CD4-positive, alpha-beta T cell treated with Interleukin-21 for 1 hour (primary cell): Measurements from ENCODE around the gene MRPS23.

Experiments
- DNase-seq: peaks from one replicate; pipeline ENCODE4 v3.0.0-alpha.2; 2020

MRPS23 gene

DNA sequence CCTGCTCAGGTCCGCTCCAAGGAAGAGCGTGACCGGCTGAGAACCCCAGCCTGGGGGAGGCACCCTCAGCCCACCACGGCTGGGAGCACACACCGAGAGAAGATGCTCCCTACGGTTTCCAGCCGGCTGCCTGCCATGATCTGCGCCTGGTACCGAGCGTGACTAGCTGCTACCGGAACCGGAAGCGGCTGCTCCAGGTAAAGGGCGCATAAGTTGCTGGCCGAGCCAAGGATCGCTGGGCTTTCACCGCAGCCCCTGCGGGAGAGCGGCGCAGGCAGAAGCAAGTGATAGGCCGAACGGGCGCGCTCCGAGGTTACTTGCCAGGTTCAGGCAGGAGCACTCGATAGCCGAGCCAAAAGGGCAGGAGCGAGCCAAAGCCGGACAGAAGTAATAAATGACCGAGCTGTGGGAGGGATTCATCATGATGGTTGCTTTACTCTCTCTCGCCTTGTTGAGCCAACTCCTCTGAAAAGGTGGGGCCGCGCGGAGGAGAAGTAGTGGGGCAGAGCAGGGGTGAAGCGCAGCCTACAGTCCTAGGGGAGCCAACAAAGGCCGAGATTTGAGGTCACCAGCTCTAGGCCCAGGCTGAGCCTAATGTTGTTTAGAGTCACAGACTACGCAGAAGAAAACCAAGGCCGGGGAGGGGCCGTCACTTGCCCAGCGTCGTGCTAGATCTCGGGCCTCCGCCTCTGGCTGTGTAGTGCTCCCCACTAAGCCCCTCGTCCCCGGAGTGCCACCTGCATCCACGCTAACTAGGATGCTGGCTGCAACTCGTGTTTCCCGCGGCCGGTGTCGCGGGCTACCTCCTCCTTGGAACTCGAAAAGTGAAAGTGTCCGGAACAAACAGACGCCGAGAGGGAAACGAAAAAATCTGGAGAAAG is at the start of gene MRPS23:
MRPS23 (minus strand) TSS at position 171 of the 881 bp plus-strand sequence; CDS start at position 137, 34 bp downstream.
- DNase-seq: peak; percentile 97

DNA sequence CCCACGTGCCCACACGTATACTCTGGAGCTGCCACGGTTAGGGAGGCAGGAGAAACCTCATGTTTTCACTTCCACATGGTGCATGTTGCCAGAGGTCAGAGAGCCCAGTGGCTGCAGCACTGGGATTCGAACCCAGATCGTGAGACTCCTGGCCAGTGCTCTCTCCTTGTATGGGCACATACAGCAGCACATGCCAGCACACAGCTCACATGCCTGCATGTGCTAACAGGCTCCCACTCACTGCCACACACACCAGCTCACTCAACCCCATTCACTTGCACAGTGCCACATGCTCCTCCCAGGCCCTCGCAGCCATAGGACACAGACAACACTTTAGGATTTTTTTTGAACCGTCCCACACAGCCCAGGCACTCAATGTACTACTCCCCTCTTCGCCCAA is 49.5 kb upstream of the MRPS23 start:
- DNase-seq: no peak

DNA sequence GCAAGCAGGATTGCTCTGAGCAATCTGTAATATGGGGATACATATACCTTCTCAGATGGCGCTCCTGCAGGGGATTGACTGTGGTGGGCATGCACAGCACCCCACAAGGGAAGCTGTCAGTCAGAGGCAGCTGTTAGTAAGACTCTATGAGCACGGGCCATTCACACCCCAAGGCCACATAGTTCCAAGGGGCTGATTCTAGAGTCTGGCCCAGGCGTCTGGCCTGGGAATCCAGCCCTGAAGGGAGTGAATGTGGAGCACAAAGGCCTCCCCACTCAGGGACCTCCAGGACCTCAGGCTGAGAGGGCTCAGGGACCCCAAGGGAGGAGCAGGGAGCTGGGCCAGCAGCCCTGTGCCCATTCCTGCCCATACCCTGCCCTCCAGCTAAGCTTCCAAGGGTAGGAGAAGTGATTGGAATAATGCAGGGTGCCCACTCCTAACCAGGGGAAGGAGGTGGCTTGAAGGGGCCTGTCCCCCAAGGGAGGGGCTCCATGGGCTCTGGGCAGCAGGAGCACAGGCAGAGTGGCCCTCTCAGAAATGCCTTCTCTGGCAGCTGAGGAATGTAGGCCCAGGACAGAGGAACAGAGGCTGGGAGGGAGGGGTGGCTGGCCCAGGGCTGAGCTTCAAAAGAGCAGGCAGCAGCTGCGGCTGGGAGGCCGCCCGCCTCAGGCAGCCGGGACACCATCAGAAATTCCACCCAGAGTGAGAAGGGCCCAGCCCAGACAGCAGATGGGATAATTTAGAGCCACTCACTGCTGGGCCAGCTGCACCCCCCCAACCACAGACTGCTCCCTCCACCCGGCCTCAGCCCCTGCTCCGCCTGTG is 48.9 kb upstream of the MRPS23 start:
- no peak for DNase-seq

DNA sequence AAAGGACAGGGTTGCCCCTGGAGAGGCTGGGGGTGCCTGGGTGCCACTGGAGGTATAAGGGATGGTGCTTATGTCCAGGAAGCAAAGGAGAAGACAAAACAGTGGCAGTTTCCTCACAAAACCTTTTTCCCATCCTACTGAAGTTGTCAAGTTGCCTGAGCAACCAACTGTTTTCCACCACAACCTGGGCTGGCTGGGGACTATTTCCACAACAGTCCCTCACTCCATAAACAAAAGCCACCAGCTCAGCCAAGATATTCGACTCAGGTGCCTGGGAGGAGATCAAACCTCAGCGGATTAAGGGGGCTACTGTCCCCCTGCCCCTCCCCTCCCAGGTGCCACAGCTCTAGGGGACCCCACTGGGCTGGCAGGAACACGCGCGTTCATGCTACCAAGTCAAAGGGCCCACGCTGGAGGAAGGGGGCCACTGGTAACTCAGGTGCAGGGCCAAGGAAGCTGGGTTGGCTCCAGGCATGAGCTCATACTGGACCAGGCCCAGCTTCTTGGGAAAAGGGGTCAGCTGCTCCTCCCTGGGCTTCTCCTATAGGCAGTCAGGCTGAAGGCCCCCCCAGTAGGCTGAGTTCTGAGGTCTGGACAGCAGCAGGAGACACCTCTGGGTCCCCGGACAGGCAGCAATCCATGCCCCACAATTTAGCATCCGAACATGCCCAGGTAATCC is 45.7 kb upstream of the MRPS23 start:
- no peak for DNase-seq

DNA sequence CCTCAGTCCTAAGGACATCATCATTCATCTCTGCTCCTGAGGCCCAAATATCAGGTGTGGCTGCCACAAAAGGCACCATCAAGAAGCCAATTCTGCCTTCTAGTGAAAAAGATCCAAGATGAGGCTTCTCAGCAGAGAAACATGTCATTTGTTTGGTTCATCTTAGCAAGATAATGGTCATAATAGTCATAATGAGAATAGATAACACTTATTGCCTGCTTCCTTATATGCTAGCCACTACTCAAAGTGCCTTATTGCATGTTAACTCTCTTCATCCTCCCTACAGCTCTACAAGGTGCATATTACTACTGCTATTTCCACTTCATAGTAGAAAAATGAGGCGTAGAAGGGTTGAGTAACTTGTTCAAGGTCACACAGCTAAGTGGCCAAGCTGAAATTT is 45.0 kb upstream of the MRPS23 start:
- no peak for DNase-seq

DNA sequence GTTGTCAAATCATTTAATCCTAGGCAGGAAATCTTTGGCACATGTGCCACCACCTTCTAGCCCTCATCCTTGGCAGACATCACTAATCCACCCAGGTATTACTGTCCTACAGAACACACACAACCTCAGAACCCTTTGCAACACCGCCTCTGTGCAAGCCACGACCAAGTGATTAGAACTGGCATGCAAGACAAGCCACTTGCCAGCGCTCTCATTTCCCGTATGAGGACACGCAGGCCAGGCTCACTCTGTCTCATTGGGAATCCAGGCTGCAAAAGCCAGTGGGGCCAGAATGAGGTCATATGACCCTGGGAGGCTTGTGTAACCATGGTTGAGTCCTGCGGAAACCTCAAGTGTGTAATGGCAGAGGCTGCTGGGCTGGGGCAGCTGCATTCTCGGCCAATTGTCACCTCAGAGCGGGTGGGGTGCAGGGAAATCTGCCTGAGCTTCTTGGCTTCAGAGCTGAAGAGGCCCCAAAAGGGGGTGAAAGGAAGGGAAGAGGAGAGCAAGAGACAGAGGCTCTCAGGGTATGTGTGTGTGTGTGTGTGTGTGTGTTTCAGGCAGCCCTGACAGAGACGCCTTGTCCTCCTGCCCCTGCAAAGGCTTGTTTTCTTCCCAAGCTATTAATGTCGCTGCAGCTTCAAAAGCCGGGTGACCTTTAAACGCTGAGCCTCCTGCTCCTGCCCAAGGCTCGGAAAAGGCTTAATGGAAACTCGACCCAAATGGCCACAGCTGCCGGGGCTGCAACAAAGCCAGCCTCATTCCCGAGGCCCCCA is 43.2 kb upstream of the MRPS23 start:
- peak; percentile 23 for DNase-seq

DNA sequence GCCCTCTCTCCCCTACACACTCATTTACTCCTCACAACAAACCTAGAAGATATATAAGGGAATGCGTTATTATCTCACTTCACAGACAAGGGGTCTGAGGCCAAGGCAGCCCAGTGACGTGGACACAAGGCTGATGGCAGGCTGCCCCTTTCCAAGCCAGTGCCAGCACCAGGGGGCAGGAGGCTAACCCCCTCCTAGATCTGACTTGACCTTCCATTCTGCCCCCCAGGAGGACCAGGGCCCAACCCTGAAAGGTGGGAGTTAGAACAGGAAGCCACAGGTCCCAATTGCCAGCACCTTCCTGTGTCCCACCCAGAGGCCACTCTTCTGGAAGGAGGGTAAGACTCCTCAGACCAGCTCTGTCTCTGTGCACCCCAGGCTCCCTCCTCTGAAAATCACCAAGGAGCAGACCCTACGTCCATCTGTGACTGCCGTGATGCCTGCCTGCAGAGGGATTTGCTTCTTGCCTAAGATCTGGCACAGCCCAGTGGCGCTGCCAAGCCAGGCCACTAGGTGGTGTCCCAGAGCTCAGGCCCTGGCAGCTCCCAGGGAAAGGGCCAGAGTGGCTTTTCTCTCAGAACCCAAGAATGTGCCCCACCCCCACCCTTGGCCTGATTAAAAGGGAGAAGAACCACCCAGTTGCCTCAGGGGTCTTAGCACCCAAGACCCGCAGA is 42.4 kb upstream of the MRPS23 start:
- DNase-seq: peak; percentile 76

DNA sequence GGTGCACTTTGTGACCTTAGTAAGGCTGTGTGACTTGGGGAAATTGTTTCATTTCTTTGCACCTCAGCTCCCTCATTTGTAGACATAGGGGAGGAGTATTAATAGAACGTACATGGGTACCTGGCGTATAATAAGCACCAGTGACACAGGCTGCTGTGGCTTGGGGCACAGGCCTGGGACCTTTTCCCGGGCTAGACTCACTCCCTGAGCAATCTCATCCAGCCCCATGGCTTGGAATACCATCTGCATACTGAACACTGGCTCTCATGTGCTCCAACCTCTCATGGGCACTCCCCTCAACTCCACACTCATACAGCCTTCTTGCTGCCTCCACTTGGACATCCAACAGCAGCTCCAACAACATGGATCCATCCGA is 41.0 kb upstream of the MRPS23 start:
- DNase-seq: no peak

DNA sequence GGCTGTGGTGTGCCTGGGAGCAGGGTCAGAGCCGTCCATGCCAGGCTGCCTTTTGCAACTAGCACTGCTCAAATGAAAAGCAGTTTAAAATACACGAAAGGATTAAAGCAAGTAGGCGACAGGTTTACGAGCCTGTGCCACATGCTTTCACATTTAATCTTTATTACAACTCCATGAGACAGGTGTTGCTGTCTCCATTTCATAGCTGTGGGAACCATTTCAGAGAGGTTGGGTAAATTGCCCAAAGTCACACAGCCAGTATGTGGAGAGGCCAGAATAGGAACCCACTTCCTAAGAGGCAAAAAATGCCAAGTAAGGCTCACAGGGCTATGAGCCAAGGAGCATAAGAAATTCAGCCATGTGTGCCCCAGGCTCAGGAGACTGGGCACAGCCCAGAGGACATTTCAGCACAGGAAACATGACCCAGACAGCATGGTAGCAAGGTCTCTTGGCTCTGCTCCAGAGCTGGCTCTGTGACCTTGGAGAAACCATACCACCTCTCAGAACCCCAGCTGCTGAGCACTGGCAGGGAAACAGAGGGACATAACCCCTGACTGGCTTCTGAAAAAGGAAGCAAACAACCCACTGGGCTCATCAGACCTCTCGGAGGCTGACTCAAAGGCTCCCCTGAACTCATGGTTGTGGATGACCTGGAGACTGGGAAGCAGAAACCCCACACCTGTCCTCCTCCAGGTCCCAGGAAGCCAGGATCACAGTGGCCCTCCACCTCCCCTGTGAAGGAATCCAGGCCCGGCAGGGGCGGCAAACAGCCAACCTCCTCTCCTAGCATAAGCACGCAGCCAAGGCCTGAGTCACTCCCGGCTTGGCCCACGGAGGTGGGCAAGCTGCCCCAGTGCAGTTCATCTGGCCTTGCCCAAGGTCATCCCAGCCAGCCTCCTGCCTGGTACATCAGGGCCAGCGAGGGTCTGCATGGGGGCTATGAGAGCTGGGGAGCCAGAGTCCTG is 40.3 kb upstream of the MRPS23 start:
- DNase-seq: no peak

DNA sequence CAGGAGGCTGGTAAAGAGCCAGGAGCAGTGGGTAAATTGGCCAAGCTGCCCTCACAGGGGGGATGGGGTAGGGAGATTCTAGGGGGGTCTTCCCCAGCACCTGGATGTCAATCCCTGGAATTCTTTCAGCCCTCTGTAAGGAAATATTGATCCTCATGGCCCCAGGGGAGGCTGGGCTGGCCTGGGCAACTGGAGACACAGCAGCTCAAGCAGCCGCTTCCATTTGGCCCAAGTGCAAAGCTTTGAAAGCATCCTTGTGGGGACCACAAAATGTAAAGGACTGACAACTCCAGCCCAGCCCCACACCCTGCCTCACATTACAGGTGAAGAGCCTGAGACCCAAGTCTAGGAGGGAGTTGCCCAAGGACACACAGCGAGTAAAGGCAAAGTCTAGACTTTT is 39.4 kb upstream of the MRPS23 start:
- no peak for DNase-seq

DNA sequence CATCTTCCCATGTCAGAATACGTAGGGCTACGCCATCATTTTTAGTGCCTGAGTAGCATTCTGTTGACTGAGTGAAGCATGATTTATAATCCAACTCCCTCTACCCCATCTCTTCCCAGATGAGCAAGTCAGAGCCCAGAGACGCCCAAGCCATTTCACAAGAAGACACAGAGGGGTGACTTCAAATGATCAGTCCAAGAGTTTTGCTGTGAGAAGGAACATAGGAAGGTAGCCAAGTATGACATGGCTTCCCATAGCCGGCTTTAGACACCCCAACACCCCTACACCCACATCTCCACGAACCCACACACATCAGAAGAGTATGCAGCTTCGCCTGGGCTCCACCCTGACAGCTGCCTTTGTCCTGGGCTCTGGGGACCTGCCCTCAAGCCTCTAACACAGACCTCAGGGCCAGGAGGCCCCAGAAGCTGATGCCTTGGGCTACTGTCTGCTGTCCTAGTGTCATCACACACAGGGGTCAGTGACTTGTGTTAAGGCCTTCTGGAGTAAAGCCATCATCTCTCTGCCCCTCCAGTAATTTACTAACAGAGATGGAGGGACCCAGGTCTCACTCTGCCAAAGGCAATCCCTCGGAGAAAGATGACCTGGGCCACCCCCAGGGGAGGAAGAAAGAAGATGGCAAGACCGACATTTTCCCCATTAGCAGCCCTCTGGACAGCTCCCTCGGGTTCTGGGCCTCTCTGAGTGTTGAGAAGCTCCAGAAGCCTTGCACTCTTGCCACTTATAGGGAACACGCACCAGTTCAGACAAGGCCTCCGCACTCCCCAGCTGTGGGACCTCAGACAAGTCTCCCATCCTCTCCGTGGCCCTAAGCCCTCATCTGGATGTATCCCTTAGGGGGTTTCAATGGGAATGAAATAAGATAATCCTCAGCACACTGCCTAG is 38.7 kb upstream of the MRPS23 start:
- no peak for DNase-seq

DNA sequence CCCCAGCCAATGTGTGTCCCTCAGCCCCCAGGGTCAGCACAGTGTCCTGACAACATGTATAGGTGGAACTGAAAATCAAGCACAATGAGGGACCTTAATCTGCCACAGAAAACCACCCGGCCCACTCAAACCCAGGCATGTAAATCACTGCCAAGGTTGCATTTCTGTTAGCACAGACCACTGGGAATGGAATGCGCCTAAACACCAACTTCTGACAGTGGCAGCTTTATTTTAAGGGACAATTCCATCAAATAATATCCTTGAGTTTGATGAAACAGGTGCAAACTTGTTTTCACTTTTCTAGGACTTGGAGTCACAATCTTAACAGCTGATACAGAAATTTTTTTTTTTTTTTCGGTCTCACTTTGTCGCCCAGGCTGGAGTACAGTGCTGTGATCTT is 37.3 kb upstream of the MRPS23 start:
- no peak for DNase-seq

DNA sequence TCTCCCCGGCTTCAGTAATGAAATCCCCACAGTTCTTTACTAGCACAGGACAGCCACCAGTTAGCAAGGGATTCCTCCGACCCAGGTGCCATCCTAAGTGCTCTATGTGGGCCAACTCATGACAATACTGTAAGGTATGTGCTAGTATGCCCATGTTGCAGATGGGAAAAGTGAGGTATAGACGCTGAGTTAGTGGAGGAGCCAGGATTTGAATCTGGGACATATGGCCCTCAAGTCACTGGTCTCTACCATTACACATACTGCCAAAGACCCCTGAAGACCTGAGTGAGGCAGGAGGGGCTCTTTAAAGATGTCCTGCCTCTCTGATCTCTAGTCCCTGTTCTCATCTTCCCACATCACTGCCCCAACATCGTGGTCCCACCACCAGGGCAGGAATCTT is 36.2 kb upstream of the MRPS23 start:
- no peak for DNase-seq

DNA sequence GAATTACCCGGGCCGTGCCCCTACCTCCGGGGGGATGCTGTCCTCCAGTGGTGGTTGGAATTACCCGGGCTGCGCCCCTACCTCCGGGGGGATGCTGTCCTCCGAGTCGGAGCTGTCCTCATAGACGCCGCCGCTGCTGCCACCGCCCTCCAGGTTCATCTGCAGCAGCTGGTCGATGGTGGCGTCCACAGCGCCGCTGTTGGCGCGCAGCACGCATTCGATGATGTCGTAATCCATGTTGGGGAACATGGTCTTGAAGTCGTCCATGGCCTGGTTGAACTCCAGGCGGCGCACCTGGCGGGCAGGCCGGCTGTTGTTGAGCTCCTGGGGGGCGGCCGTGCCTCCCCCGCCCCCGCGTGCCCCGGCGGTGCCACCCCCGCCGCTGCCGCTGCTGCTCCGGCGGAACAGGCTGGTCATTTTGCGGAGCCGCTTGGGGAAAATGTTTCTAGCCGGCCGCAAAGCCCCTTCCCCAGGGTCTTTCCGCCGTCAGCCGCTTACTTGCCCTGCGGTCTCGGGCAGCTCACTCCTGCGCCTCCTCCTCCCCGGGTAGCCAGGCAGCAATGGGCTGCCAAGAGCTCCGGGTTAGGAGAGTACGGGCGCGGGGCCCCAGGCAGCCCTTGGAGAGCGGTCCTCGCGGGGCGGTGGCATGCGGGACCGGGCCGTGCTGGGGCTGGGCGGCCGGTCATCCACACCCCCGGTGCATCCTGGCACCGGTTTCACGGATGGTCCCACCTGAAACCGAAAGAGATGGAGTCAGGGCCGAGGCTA is 35.5 kb upstream of the MRPS23 start:
- DNase-seq: no peak

DNA sequence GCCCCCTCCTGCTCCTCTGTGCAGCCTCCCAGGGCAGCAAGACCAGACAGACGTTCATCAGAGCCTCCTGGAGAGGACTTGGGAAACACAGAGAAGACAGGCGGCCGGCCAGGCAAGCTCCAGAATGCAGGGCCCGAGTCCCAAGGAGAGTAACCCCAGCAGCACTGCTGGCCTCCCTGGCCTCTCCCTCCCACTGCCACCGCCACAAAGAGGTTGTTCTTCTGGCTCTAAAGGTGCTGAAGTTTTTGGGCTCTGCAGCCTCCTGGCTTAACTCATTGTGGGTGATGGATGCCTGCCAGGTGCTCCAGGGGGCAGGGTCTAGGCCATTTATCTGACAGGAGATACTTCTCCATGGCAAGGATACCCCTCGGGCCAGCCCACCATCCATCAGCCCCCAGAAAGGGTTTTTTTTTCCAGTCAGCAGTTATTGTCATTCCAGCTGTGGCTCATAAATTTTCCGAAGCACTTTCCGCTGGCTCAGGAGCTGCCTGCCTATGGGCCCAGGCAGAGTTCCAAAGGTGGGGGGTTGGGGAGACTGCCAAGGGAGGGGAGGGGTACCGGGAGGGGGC is 32.0 kb upstream of the MRPS23 start:
- no peak for DNase-seq

DNA sequence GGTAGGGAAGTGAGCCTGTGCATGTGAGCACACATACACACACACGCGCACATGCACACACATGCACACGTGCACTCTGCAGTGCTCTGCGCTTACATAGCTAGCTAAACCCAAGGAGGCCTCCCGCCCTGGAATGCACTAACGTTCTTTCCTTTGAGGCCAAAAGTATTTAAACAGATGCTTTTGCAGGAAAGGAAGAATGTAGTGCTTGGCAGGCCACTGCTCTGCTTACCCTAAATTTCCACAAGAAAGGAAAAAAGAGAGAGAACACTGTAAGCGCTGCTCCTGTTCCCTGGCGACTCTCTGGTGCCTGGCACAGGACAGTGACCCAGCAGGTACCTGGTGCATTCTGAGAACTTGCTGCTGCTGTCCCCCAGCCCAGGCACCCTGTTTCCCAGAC is 31.3 kb upstream of the MRPS23 start:
- DNase-seq: no peak

DNA sequence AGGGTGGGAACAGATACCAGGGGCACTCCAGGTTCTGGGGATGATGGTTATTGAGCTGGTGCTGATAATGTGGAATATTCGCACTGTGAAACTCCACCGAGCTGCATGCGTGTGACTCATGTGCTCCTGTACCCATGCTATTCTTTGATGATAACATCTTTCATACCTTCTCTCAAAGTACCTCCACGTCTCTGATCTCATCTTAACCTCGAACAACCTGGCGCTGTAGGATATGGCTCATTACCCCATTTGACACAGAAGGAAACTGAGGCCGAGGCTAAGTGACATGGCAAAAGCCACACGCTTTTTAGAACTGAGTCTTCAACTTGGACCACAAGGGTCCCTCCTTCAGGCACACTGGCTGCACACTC is 30.2 kb upstream of the MRPS23 start:
- DNase-seq: no peak

DNA sequence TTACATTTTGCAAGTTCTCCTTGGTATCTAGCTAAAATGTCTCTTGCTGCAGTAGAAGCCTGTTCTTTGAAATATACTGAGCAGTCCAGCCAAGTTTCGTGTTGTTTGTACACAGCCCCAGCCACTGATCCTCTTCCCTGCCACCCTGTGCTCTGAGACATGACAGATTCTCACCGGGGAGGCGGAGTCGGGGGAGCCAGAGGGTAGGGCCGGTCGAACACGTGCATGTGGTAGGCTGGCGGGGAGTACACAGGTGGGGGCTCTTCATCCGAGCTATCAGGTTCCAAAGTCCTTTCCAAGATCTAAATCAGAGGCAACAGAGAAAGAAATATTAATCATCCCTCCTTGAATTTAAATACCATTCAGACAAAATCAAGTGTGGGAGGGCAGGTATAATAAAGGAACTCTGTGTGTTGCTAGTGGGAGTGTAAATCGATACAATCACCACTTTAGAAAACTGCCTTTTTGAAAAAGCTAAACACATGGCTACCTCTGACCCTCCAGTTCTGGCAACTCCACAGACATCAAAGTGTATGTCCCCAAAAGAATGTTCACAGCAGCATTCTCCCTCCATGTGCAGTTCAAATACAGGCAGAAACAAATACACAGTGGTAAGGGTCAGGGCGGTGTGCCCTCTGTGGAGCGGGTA is 29.7 kb upstream of the MRPS23 start:
- DNase-seq: no peak
